Smooth muscle cell (in vitro differentiated cells): ENCODE results near the gene MYO15B. TPM values are rescaled to one million over a fixed set of nuclear protein-coding genes. Genes with fewer than 3 reads are reported as not detected.
A peak's percentile ranks its signal among the peaks of the same experiment; 100 is the strongest.

Experiments
- DNase-seq: peaks from one replicate; lab custom pipeline; 2025; ENCODE audit not compliant: unreplicated experiment; lab: John Stamatoyannopoulos, UW
- H2AFZ ChIP-seq: fragments of 200-600 bp; sonication (generic); 2 replicates; pipeline ENCODE4 v1.6.0; 2016; ENCODE audit warnings: antibody characterized with exemption, low read depth, mild to moderate bottlenecking
- H3F3A ChIP-seq: fragments of 200-600 bp; sonication (generic); 2 replicates; pipeline ENCODE4 v1.6.0; 2017; ENCODE audit warnings: antibody characterized with exemption, low read depth
- H3K27ac ChIP-seq: fragments of 200-600 bp; sonication (generic); 2 replicates; pipeline ENCODE4 v1.5.1; 2016; ENCODE audit warnings: low read depth, mild to moderate bottlenecking
- H3K27me3 ChIP-seq: fragments of 200-600 bp; sonication (generic); 2 replicates; pipeline ENCODE4 v1.6.1; 2016; ENCODE audit warnings: low read depth, mild to moderate bottlenecking
- H3K36me3 ChIP-seq: fragments of 200-600 bp; sonication (generic); 2 replicates; pipeline ENCODE4 v1.5.1; 2016; ENCODE audit warnings: low read depth
- H3K4me1 ChIP-seq: fragments of 200-600 bp; sonication (generic); 2 replicates; pipeline ENCODE4 v1.5.1; 2016; ENCODE audit warnings: low read depth
- H3K4me2 ChIP-seq: fragments of 200-600 bp; sonication (generic); 2 replicates; pipeline ENCODE4 v1.6.0; 2016; ENCODE audit warnings: mild to moderate bottlenecking
- H3K4me3 ChIP-seq: fragments of 200-600 bp; sonication (generic); 2 replicates; pipeline ENCODE4 v1.5.1; 2016; ENCODE audit warnings: mild to moderate bottlenecking
- H3K79me2 ChIP-seq: fragments of 200-600 bp; sonication (generic); 2 replicates; pipeline ENCODE4 v1.6.0; 2016; ENCODE audit warnings: low read depth, mild to moderate bottlenecking
- H3K9ac ChIP-seq: fragments of 200-600 bp; sonication (generic); 2 replicates; pipeline ENCODE4 v1.6.0; 2016; ENCODE audit warnings: low read depth
- H3K9me3 ChIP-seq: fragments of 200-600 bp; sonication (generic); replicated peaks from 2 replicates; pipeline ENCODE4 v1.5.1; 2016; ENCODE audit warnings: low read depth
- H4K20me1 ChIP-seq: fragments of 200-600 bp; sonication (generic); 2 replicates; pipeline ENCODE4 v1.6.0; 2016; ENCODE audit warnings: low read depth
- CTCF ChIP-seq: fragments of 200-600 bp; sonication (generic); IDR thresholded peaks from 2 replicates; pipeline ENCODE4 v1.5.1; 2017; ENCODE audit warnings: borderline replicate concordance, mild to moderate bottlenecking, antibody characterized with exemption; ENCODE audit not compliant: insufficient read depth, poor library complexity, severe bottlenecking
- WGBS: methylation state at CpG from one replicate; pipeline ENCODE4 v1.1.7; 2016; ENCODE audit warnings: low lambda C conversion rate; 5-methylcytosine and 5-hydroxymethylcytosine counted together
- polyA plus RNA-seq: library from polyadenylated mRNA; unstranded; fragments of >200 nt; fragmentation: Nextera tagmentation; extraction: Ambion mirVana; gene quantifications from 2 replicates; pipeline ENCODE4 v1.2.1, GENCODE V29; 2016
- total RNA-seq: library from RNA; depleted of rRNA; stranded (reverse); fragments of >200 nt; gene quantifications from 2 replicates; pipeline ENCODE4 v1.2.3, GENCODE V29; 2014

The MYO15B gene
- total RNA-seq: 10.5 and 14.7 TPM in 2 replicates
- polyA plus RNA-seq: 17.5 and 43.9 TPM in 2 replicates

- 8% methylated on average over 60 of the region's 82 CpGs for WGBS
- peak within 1 kb of the TSS; percentile 83 for H2AFZ ChIP-seq
- H3K27ac ChIP-seq: no peak within 1 kb of the TSS
- no peaks in the 10 kb centered on the region for H3K9me3 ChIP-seq
- peak within 1 kb of the TSS; percentile 60 for H3K4me3 ChIP-seq
- no peaks in the 10 kb centered on the region for H3K4me1 ChIP-seq
- no peaks in the 10 kb centered on the region for H3K36me3 ChIP-seq
- TF ChIP-seq CTCF: peak; percentile 25
- no peaks in the 10 kb centered on the region for H4K20me1 ChIP-seq
- no peaks in the 10 kb centered on the region for H3K27me3 ChIP-seq
- peaks cover 5% of the 10 kb centered on the region for H3F3A ChIP-seq
- H3K4me2 ChIP-seq: peak within 1 kb of the TSS; percentile 95
- peak; percentile 36 for DNase-seq
- H3K79me2 ChIP-seq: no peaks in the 10 kb centered on the region
- H3K9ac ChIP-seq: no peak within 1 kb of the TSS
These were observed at the start of gene MYO15B for GRCh38 chr17:75587675-75588595. TSS of gene MYO15B (plus strand) at chr17:75587800. CDS start at chr17:75588058, 258 bp downstream.

DNA sequence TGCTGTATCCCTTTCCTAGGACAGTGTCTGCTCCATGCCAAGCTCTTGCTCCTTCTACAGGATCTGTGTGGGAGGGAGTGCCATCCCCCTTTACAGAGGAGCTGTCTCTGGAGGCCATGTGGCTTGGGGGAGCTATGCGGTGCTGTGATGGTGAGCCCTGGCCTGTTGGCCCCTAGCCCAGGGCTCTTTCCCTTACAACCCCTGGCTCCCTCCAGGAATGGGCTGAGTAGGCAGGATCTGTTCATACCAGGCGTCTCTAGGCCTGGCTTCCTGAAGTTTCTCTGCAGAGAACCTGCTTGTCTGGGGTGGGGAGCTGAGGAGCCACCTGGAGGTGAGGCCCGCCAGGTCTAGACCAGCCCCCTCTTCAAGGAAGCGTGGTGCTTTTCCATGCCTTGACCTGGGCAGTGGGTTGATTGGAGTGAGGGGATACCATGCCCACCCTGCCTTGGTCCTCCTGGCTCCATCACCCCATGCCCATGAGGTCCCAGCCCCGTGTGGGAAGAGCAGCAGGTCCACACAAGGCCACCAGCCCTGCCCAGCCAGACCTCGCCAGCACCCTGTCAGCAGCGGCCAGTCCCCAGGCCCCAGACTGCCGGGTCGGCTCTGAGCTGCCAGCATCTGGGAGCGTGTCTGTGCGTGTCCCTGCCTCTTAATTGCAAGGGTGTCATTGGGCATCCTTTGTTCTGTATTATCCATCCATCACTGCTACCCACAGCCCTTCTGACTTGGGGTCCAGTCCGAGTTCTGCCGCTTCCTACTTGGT, 47.5 kb upstream of the MYO15B start:
- 77% methylated on average over 13 of the region's 13 CpGs for WGBS
- Histone ChIP-seq H3K9me3 (no peaks in the 10 kb centered on the region), H3K27ac (no peak overlapping the region), H3K27me3 (no peaks in the 10 kb centered on the region), H3K36me3 (no peaks in the 10 kb centered on the region), H3K79me2 (no peaks in the 10 kb centered on the region), H4K20me1 (no peaks in the 10 kb centered on the region), H3K9ac (no peak overlapping the region), H3K4me2 (peak overlapping the region; percentile 31), H3F3A (no peaks in the 10 kb centered on the region), H3K4me3 (no peak overlapping the region), H2AFZ (no peak overlapping the region), H3K4me1 (no peaks in the 10 kb centered on the region)
- DNase-seq: no peak
- TF ChIP-seq CTCF: no peak

GRCh38 chr17:75540923-75541503, 46.6 kb upstream of the MYO15B start:
- Histone ChIP-seq H3K4me2 (no peak overlapping the region), H3K36me3 (no peaks in the 10 kb centered on the region)

More at GRCh38 chr17:75540923-75541503, 46.6 kb upstream of the MYO15B start:
- Histone ChIP-seq H3F3A (no peaks in the 10 kb centered on the region), H3K27ac (no peak overlapping the region), H3K79me2 (no peaks in the 10 kb centered on the region), H3K4me1 (no peaks in the 10 kb centered on the region), H3K27me3 (no peaks in the 10 kb centered on the region), H3K9ac (no peak overlapping the region), H4K20me1 (no peaks in the 10 kb centered on the region), H2AFZ (no peak overlapping the region), H3K4me3 (no peak overlapping the region), H3K9me3 (no peaks in the 10 kb centered on the region)
- no peak for DNase-seq
- 90% methylated on average over 4 of the region's 4 CpGs for WGBS
- TF ChIP-seq CTCF: no peak
